ENCODE data around the gene MACROD1. TPM values are rescaled to one million over a fixed set of nuclear protein-coding genes. Genes with fewer than 3 reads are reported as not detected.

Gene MACROD1
- total and polyA plus RNA-seq, 2 experiments from 2014 or later = 21.2 to 29.8 TPM

DNA sequence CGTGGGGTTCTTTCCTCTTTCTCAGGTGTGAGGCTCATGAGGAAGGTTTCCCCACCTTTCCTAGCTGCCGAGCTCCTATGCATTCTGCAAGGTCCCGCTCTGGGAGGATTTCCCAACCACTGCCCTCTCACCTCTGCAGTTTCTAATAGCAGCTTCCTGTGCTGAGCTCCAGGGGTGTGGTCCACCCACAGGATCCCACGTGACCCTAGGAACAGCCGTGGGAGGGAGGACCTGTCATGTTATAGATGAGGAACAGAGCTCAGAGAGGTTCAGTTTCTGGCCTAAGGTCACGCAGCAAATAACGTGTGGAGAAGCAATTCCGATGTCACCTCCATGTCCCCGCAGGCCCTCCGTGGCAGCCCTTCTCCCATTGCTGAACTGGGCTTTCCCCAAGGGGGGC lies 91.7 kb downstream of the MACROD1 start:
- Histone ChIP-seq H2AFZ (no peak overlapping the region), H3K27me3 (no peaks in the 10 kb centered on the region), H3K36me3 (replicated peaks; ENCODE audit: insufficient read depth, low read depth) (no peaks in the 10 kb centered on the region), H3K9me3 (ENCODE audit: low read depth) (no peaks in the 10 kb centered on the region), H3K79me2 (no peaks in the 10 kb centered on the region), H4K20me1 (ENCODE audit: insufficient read depth, poor library complexity, severe bottlenecking) (no peaks in the 10 kb centered on the region), H3K27ac (no peak overlapping the region), H3K9me2 (replicated peaks; ENCODE audit: insufficient read depth) (no peaks in the 10 kb centered on the region), H3K4me3 (no peak overlapping the region), H3K4me2 (no peak overlapping the region), H3K4me1 (ENCODE audit: insufficient read depth) (peaks cover 31% of the 10 kb centered on the region)
- TF ChIP-seq EZH2 (IDR thresholded peaks at IDR 0.05; ENCODE audit: borderline replicate concordance) = no peak
- TF ChIP-seq, protein P1, sequence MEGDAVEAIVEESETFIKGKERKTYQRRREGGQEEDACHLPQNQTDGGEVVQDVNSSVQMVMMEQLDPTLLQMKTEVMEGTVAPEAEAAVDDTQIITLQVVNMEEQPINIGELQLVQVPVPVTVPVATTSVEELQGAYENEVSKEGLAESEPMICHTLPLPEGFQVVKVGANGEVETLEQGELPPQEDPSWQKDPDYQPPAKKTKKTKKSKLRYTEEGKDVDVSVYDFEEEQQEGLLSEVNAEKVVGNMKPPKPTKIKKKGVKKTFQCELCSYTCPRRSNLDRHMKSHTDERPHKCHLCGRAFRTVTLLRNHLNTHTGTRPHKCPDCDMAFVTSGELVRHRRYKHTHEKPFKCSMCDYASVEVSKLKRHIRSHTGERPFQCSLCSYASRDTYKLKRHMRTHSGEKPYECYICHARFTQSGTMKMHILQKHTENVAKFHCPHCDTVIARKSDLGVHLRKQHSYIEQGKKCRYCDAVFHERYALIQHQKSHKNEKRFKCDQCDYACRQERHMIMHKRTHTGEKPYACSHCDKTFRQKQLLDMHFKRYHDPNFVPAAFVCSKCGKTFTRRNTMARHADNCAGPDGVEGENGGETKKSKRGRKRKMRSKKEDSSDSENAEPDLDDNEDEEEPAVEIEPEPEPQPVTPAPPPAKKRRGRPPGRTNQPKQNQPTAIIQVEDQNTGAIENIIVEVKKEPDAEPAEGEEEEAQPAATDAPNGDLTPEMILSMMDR (IDR thresholded peaks at IDR 0.05; ENCODE audit: poor library complexity) = no peak
- no peak for TF ChIP-seq EZH2phosphoT487 (IDR thresholded peaks at IDR 0.05; ENCODE audit: low read depth, severe bottlenecking, unreplicated experiment)
- 69% methylated on average over 10 of the region's 10 CpGs for WGBS (ENCODE audit: low lambda C conversion rate, missing lambda C conversion rate)
- DNase-seq (ENCODE audit: low spot score) = peak; percentile 48

DNA sequence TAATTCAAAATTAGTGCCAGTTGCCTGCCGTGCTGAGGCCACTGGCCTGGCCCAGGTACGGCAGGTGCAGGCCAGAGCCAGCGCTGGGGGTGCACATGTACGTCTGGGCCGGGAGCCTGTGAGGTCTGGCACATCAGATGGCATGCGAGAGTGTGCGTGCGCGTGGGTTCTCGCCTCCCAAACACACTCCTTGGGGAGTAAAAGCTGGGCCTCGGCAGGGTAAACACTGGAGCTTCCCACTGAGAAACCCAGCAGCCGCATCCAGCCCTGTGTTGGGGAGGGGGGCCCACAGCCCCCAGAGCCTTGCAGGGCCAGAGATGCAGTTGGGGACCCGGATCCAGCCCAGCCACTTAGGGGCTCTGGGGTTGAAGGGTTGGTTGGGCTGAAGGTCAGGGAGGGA lies 92.4 kb downstream of the MACROD1 start:
- TF ChIP-seq EZH2phosphoT487 (IDR thresholded peaks at IDR 0.05; ENCODE audit: low read depth, severe bottlenecking, unreplicated experiment) = no peak
- TF ChIP-seq, protein P1 (IDR thresholded peaks at IDR 0.05; ENCODE audit: poor library complexity) = no peak
- TF ChIP-seq EZH2 (IDR thresholded peaks at IDR 0.05; ENCODE audit: borderline replicate concordance) = no peak
- DNase-seq (ENCODE audit: low spot score) = no peak
- H2AFZ ChIP-seq = no peak overlapping the region
- H3K27me3 ChIP-seq = no peaks in the 10 kb centered on the region
- no peak overlapping the region for H3K4me2 ChIP-seq
- no peaks in the 10 kb centered on the region for H3K9me2 ChIP-seq (replicated peaks; ENCODE audit: insufficient read depth)
- H3K27ac ChIP-seq = no peak overlapping the region
- WGBS (ENCODE audit: low lambda C conversion rate, missing lambda C conversion rate) = 83% methylated on average over 13 of the region's 13 CpGs
- H3K4me3 ChIP-seq = no peak overlapping the region
- peaks cover 30% of the 10 kb centered on the region for H3K4me1 ChIP-seq (ENCODE audit: insufficient read depth)
- no peaks in the 10 kb centered on the region for H4K20me1 ChIP-seq (ENCODE audit: insufficient read depth, poor library complexity, severe bottlenecking)
- no peaks in the 10 kb centered on the region for H3K9me3 ChIP-seq (ENCODE audit: low read depth)
- no peaks in the 10 kb centered on the region for H3K79me2 ChIP-seq
- no peaks in the 10 kb centered on the region for H3K36me3 ChIP-seq (replicated peaks; ENCODE audit: insufficient read depth, low read depth)

GRCh38 chr11:64072871-64073270 lies 93.0 kb downstream of the MACROD1 start:
- Histone ChIP-seq H3K27ac (no peak overlapping the region), H3K9me2 (replicated peaks; ENCODE audit: insufficient read depth) (no peaks in the 10 kb centered on the region), H3K36me3 (replicated peaks; ENCODE audit: insufficient read depth, low read depth) (no peaks in the 10 kb centered on the region), H3K27me3 (no peaks in the 10 kb centered on the region), H4K20me1 (ENCODE audit: insufficient read depth, poor library complexity, severe bottlenecking) (no peaks in the 10 kb centered on the region), H2AFZ (no peak overlapping the region), H3K4me3 (no peak overlapping the region), H3K79me2 (no peaks in the 10 kb centered on the region), H3K4me1 (ENCODE audit: insufficient read depth) (peaks cover 35% of the 10 kb centered on the region), H3K4me2 (no peak overlapping the region), H3K9me3 (ENCODE audit: low read depth) (no peaks in the 10 kb centered on the region)
- WGBS (ENCODE audit: low lambda C conversion rate, missing lambda C conversion rate) = 89% methylated on average over 9 of the region's 9 CpGs
- no peak for TF ChIP-seq EZH2 (IDR thresholded peaks at IDR 0.05; ENCODE audit: borderline replicate concordance)
- no peak for TF ChIP-seq EZH2phosphoT487 (IDR thresholded peaks at IDR 0.05; ENCODE audit: low read depth, severe bottlenecking, unreplicated experiment)
- TF ChIP-seq, protein P1 (IDR thresholded peaks at IDR 0.05; ENCODE audit: poor library complexity) = no peak
- DNase-seq (ENCODE audit: low spot score) = no peak

DNA sequence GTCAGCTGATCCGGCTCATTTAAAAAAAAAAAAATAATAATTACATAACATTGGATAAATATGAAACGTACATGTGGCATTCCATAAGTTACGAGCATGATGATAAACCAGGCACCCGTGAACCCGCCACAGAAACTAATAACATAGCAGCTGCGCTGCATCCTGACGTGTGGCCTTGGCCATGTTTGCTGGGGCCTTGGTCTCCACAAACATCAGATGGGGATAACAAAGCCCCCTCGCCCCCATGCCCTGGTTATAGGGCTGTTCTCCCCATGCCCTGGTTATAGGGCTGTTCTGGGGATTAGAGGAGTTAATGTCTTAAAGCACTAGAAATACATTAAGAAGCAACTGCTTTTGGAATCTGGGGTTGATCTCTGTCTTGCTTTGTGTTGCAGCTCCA lies 93.5 kb downstream of the MACROD1 start:
- H3K4me1 ChIP-seq (ENCODE audit: insufficient read depth) = peaks cover 38% of the 10 kb centered on the region
- 78% methylated on average over 8 of the region's 8 CpGs for WGBS (ENCODE audit: low lambda C conversion rate, missing lambda C conversion rate)
- TF ChIP-seq EZH2 (IDR thresholded peaks at IDR 0.05; ENCODE audit: borderline replicate concordance) (no peak), EZH2phosphoT487 (IDR thresholded peaks at IDR 0.05; ENCODE audit: low read depth, severe bottlenecking, unreplicated experiment) (no peak)
- TF ChIP-seq, protein P1 (IDR thresholded peaks at IDR 0.05; ENCODE audit: poor library complexity) = no peak
- no peak overlapping the region for H3K27ac ChIP-seq
- no peak for DNase-seq (ENCODE audit: low spot score)
- H3K36me3 ChIP-seq (replicated peaks; ENCODE audit: insufficient read depth, low read depth) = no peaks in the 10 kb centered on the region
- no peak overlapping the region for H2AFZ ChIP-seq
- H3K79me2 ChIP-seq = no peaks in the 10 kb centered on the region
- H3K9me2 ChIP-seq (replicated peaks; ENCODE audit: insufficient read depth) = no peaks in the 10 kb centered on the region
- H3K9me3 ChIP-seq (ENCODE audit: low read depth) = no peaks in the 10 kb centered on the region
- H3K4me3 ChIP-seq = no peak overlapping the region
- H3K27me3 ChIP-seq = no peaks in the 10 kb centered on the region
- no peak overlapping the region for H3K4me2 ChIP-seq
- H4K20me1 ChIP-seq (ENCODE audit: insufficient read depth, poor library complexity, severe bottlenecking) = no peaks in the 10 kb centered on the region

All from hepatocyte (in vitro differentiated cells).